ENCODE results near the gene FNDC3B. TPM values are rescaled to one million over a fixed set of nuclear protein-coding genes. Genes with fewer than 3 reads are reported as not detected.
"Not testable (repeated sequence)": the region's sequence is repeated elsewhere in the genome, so short reads cannot be mapped to it uniquely, and the experiment has no call there.

Gene FNDC3B
- total RNA-seq, 4 donors from 2014 or later = 49.7 to 188 (median 165) TPM

GRCh38 chr3:171996178-171996817 lies 43.1 kb upstream of the FNDC3B start:
- no peaks in the 10 kb centered on the region for H3K27me3 ChIP-seq
- no peak overlapping the region for H3K4me3 ChIP-seq
- no peak overlapping the region for H3K27ac ChIP-seq
- TF ChIP-seq CTCF (IDR thresholded peaks at IDR 0.05) (no peak), POLR2A (IDR thresholded peaks at IDR 0.05) (no peak)
- no peak for DNase-seq
- no peaks in the 10 kb centered on the region for H3K4me1 ChIP-seq
- H3K9me3 ChIP-seq = peaks cover 0 to 8% of the 10 kb centered on the region in 2 donors
- intact Hi-C loops (cut with DNase I; ENCODE audit: low total_unique reads) = no loop called here
- no peaks in the 10 kb centered on the region for H3K36me3 ChIP-seq

GRCh38 chr3:171998731-171999130 lies 40.6 kb upstream of the FNDC3B start:
- H3K4me1 ChIP-seq; H3K27ac ChIP-seq; DNase-seq; H3K36me3 ChIP-seq; intact Hi-C loops (cut with DNase I; ENCODE audit: low total_unique reads); H3K27me3 ChIP-seq; H3K9me3 ChIP-seq; H3K4me3 ChIP-seq: not testable (repeated sequence)

GRCh38 chr3:172001616-172002015 lies 37.8 kb upstream of the FNDC3B start:
- H3K36me3 ChIP-seq; H3K9me3 ChIP-seq; H3K4me1 ChIP-seq; H3K4me3 ChIP-seq; DNase-seq; H3K27me3 ChIP-seq; intact Hi-C loops (cut with DNase I; ENCODE audit: low total_unique reads); H3K27ac ChIP-seq: not testable (repeated sequence)

GRCh38 chr3:172002512-172003078 lies 36.8 kb upstream of the FNDC3B start:
- H3K36me3 ChIP-seq = no peaks in the 10 kb centered on the region
- intact Hi-C loops (cut with DNase I; ENCODE audit: low total_unique reads) = no loop called here
- TF ChIP-seq CTCF (IDR thresholded peaks at IDR 0.05) = no peak
- TF ChIP-seq POLR2A (IDR thresholded peaks at IDR 0.05) = no peak

GRCh38 chr3:172003146-172003545 lies 36.2 kb upstream of the FNDC3B start:
- H3K4me1 ChIP-seq = no peaks in the 10 kb centered on the region
- TF ChIP-seq POLR2A (IDR thresholded peaks at IDR 0.05) (no peak), CTCF (IDR thresholded peaks at IDR 0.05) (no peak)
- no peak for DNase-seq
- H3K9me3 ChIP-seq = no peaks in the 10 kb centered on the region
- no peaks in the 10 kb centered on the region for H3K36me3 ChIP-seq
- intact Hi-C loops (cut with DNase I; ENCODE audit: low total_unique reads) = no loop called here
- no peaks in the 10 kb centered on the region for H3K27me3 ChIP-seq
- H3K27ac ChIP-seq = no peak overlapping the region
- no peak overlapping the region for H3K4me3 ChIP-seq

More at GRCh38 chr3:172002512-172003078, 36.8 kb upstream of the FNDC3B start:
- no peaks in the 10 kb centered on the region for H3K27me3 ChIP-seq
- no peak overlapping the region for H3K4me3 ChIP-seq
- H3K27ac ChIP-seq = no peak overlapping the region
- DNase-seq = no peak
- no peaks in the 10 kb centered on the region for H3K4me1 ChIP-seq
- H3K9me3 ChIP-seq = no peaks in the 10 kb centered on the region

- Histone ChIP-seq H3K4me1 (no peaks in the 10 kb centered on the region), H3K27me3 (no peaks in the 10 kb centered on the region), H3K4me3 (no peak overlapping the region), H3K36me3 (no peaks in the 10 kb centered on the region), H3K27ac (no peak overlapping the region), H3K9me3 (no peaks in the 10 kb centered on the region)
- intact Hi-C loops (cut with DNase I; ENCODE audit: low total_unique reads) = no loop called here
- TF ChIP-seq CTCF (IDR thresholded peaks at IDR 0.05) (no peak), POLR2A (IDR thresholded peaks at IDR 0.05) (no peak)
- no peak for DNase-seq
Observed at GRCh38 chr3:172007065-172007370, 32.4 kb upstream of the FNDC3B start.
